Mammary epithelial cell (primary cell): ENCODE measurements around the gene OVCH1.

Experiments used
- CTCF ChIP-seq, 2 donors: IDR thresholded peaks in 1 of 2; conservative IDR thresholded peaks in 1 of 2; 2 replicates each; pipeline ENCODE4 v1.5.1; 2011 to 2012; ENCODE audit warnings: inconsistent platforms in 2 of 2, low read length in 2 of 2, mild to moderate bottlenecking in 2 of 2, control low read depth in 1 of 2, low read depth in 1 of 2; ENCODE audit not compliant: insufficient read depth in 1 of 2; ENCODE audit errors: extremely low read depth in 1 of 2
- EZH2 ChIP-seq: IDR thresholded peaks from 2 replicates; pipeline ENCODE4 v1.6.1; 2012; ENCODE audit warnings: low read length, inconsistent platforms, borderline replicate concordance

- TF ChIP-seq CTCF (conservative IDR thresholded peaks at IDR 0.05 in 1 of 2, IDR thresholded peaks at IDR 0.05 in 1 of 2; ENCODE audit: extremely low read depth in 1 of 2, insufficient read depth in 1 of 2, low read depth in 1 of 2, low read length in 2 of 2) = no peak
- no peak for TF ChIP-seq EZH2
Observed at GRCh38 chr12:29530436-29530835, 33.0 kb upstream of the OVCH1 start.
